IPS DF 6.9 (cell line): ENCODE results near the gene C1orf52.
"Not testable (repeated sequence)": the region's sequence is repeated elsewhere in the genome, so short reads cannot be mapped to it uniquely, and the experiment has no call there.

ENCODE experiments used
- DNase-seq: peaks from one replicate; pipeline ENCODE4 v3.0.0-alpha.2; 2013; ENCODE audit warnings: low read depth, low spot score
- H3K27ac ChIP-seq: one replicate; pipeline ENCODE4 v1.5.1; 2013; ENCODE audit warnings: low read length, control low read depth
- H3K27me3 ChIP-seq: 2 replicates; pipeline ENCODE4 v1.6.1; 2013; ENCODE audit warnings: mild to moderate bottlenecking, low read length; ENCODE audit not compliant: control insufficient read depth, insufficient read depth
- H3K36me3 ChIP-seq: 2 replicates; pipeline ENCODE4 v1.6.1; 2013; ENCODE audit warnings: low read length; ENCODE audit not compliant: control insufficient read depth, insufficient read depth
- H3K4me1 ChIP-seq: 2 replicates; pipeline ENCODE4 v1.6.1; 2013; ENCODE audit warnings: low read length; ENCODE audit not compliant: control insufficient read depth, insufficient read depth
- H3K4me3 ChIP-seq: 2 replicates; pipeline ENCODE4 v1.5.1; 2013; ENCODE audit warnings: mild to moderate bottlenecking, low read length
- H3K9me3 ChIP-seq: 2 replicates; pipeline ENCODE4 v1.6.1; 2013; ENCODE audit warnings: low read length, inconsistent platforms; ENCODE audit not compliant: control insufficient read depth, insufficient read depth
- WGBS: extraction: QIAGEN DNeasy Blood & Tissue Kit; methylation state at CpG from one replicate; pipeline ENCODE4 v1.1.7; 2013; ENCODE audit warnings: mixed read lengths, missing lambda C conversion rate; ENCODE audit not compliant: insufficient read length, insufficient coverage; 5-methylcytosine and 5-hydroxymethylcytosine counted together

C1orf52 gene

GRCh38 chr1:85262985-85263384, 3.5 kb upstream of the C1orf52 start:
- H3K4me1 ChIP-seq, result no peaks in the 10 kb centered on the region
- no peaks in the 10 kb centered on the region for H3K27me3 ChIP-seq
- no peaks in the 10 kb centered on the region for H3K9me3 ChIP-seq
- H3K4me3 ChIP-seq, result no peak overlapping the region
- no peak overlapping the region for H3K27ac ChIP-seq
- DNase-seq, result no peak
- H3K36me3 ChIP-seq, result no peaks in the 10 kb centered on the region

DNA sequence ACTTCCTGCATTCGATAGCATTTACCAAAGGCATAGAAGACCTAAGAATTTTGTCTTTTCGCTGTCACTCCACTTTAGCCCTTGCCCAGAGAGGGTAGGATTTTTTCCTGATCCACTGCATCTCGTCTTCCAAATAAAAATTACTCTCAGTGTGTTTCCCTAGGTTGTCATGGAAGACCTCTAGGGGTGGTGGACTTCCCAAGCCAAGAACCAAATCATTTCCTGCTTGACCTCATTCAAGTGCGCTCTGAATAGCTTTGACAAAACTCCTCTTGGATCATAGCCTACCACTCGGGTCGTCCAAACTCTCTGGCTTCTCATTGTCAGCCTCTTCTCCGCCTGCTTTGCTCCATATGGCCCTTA, 431 bp upstream of the C1orf52 start:
- no peak for DNase-seq
- Histone ChIP-seq H3K27ac (no peak overlapping the region), H3K36me3 (no peaks in the 10 kb centered on the region; the same call in 1 of the 2 replicates), H3K4me3 (no peak overlapping the region), H3K27me3 (no peaks in the 10 kb centered on the region), H3K9me3 (no peaks in the 10 kb centered on the region), H3K4me1 (no peaks in the 10 kb centered on the region)
- WGBS, result no CpG with 5 or more reads among the region's 7 CpGs

- Histone ChIP-seq H3K27me3 (no peaks in the 10 kb centered on the region), H3K9me3 (no peaks in the 10 kb centered on the region), H3K4me1 (no peaks in the 10 kb centered on the region), H3K4me3 (peak overlapping the region; percentile 94), H3K36me3 (no peaks in the 10 kb centered on the region; the same call in 1 of the 2 replicates), H3K27ac (no peak overlapping the region)
- WGBS, result no CpG with 5 or more reads among the region's 19 CpGs
- no peak for DNase-seq
These were observed 835 bp downstream of the C1orf52 start for GRCh38 chr1:85258536-85259117.

GRCh38 chr1:85249042-85249441, 10.4 kb downstream of the C1orf52 start:
- not testable (repeated sequence) for H3K9me3 ChIP-seq, H3K27ac ChIP-seq, H3K27me3 ChIP-seq, H3K36me3 ChIP-seq, H3K4me3 ChIP-seq, H3K4me1 ChIP-seq, DNase-seq
- WGBS, result no CpG with 5 or more reads among the region's 3 CpGs

- no CpG with 5 or more reads among the region's 1 CpG for WGBS
- H3K36me3 ChIP-seq, result no peaks in the 10 kb centered on the region
- H3K27me3 ChIP-seq, result no peaks in the 10 kb centered on the region
- H3K9me3 ChIP-seq, result no peaks in the 10 kb centered on the region
- H3K27ac ChIP-seq, result no peak overlapping the region
- DNase-seq, result no peak
- H3K4me1 ChIP-seq, result no peaks in the 10 kb centered on the region
- no peak overlapping the region for H3K4me3 ChIP-seq
These were observed 13.6 kb downstream of the C1orf52 start for GRCh38 chr1:85245891-85246290.

- no peaks in the 10 kb centered on the region for H3K4me1 ChIP-seq
- H3K27me3 ChIP-seq, result no peaks in the 10 kb centered on the region
- DNase-seq, result no peak
- no peak overlapping the region for H3K27ac ChIP-seq
- H3K36me3 ChIP-seq, result no peaks in the 10 kb centered on the region
- H3K4me3 ChIP-seq, result no peak overlapping the region
- WGBS, result no CpG with 5 or more reads among the region's 1 CpG
- H3K9me3 ChIP-seq, result no peaks in the 10 kb centered on the region
These were observed 14.0 kb downstream of the C1orf52 start for GRCh38 chr1:85245456-85245855.

DNA sequence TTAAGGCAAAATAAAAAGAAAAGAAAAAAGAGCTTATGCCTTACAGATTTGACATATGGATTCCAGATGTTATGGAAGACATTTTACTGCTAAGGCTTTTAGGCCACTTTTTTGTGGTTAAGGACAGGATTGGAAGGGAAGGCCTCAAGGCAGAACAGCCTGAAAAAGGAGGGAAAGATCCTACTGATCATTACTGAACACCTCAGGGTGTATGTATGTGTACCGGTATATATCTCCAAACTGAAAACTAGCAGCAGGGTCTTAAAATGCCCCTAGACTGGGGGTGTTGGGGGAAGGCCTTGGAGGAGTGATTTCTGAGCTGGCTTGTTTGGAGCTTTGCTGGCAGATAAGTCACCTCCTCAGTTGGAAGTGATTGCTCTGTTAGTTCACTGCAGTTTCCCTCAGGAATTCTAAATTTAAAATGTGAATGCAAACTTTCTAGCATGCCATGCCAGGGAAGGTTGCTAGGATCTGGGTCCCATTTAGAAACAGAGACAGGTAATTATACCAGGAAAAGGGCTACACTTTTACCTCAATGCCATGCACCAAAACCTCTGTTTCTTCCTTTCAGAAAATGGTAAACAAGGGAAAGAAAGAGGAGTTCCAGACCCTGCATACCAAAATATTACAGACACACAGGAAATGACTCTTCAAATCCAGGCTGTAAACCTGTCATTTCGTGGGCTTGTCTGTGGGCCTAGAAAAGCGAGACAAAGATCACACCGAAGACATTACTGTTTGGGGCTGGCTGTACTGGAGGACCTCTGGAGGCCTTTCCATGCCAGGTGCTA, 15.0 kb downstream of the C1orf52 start:
- no peaks in the 10 kb centered on the region for H3K9me3 ChIP-seq
- no peak overlapping the region for H3K4me3 ChIP-seq
- H3K27ac ChIP-seq, result no peak overlapping the region
- no peaks in the 10 kb centered on the region for H3K27me3 ChIP-seq
- no peak for DNase-seq
- no peaks in the 10 kb centered on the region for H3K36me3 ChIP-seq
- no peaks in the 10 kb centered on the region for H3K4me1 ChIP-seq
- WGBS, result no CpG with 5 or more reads among the region's 4 CpGs

- H3K9me3 ChIP-seq, result no peaks in the 10 kb centered on the region
- no peaks in the 10 kb centered on the region for H3K27me3 ChIP-seq
- no peak overlapping the region for H3K27ac ChIP-seq
- H3K4me3 ChIP-seq, result no peak overlapping the region
- DNase-seq, result no peak
- no peaks in the 10 kb centered on the region for H3K36me3 ChIP-seq
- no peaks in the 10 kb centered on the region for H3K4me1 ChIP-seq
These were observed 16.1 kb downstream of the C1orf52 start for GRCh38 chr1:85243372-85243771.

DNA sequence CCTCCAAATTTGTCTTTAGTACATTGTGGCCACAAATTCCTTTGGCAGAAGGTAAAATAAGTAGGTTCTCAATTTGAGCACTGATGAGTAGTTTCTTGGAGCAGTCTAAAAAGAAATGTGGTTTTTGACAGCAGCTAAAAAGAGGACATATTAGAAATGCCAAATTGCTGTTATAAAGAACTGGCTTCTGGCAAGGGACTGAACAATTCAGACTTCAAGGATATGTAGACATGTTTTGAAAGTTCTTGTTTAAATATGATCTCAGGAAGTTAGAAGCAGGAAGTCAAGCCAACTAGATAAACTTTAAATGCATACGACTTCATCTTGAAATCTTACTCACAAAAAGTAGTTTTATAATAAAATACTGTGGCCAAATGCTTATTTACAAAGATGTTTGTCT, 18.8 kb downstream of the C1orf52 start:
- Histone ChIP-seq H3K9me3 (no peaks in the 10 kb centered on the region), H3K4me3 (no peak overlapping the region), H3K36me3 (no peaks in the 10 kb centered on the region), H3K27me3 (no peaks in the 10 kb centered on the region), H3K4me1 (no peaks in the 10 kb centered on the region), H3K27ac (no peak overlapping the region)
- no CpG with 5 or more reads among the region's 1 CpG for WGBS
- no peak for DNase-seq

DNA sequence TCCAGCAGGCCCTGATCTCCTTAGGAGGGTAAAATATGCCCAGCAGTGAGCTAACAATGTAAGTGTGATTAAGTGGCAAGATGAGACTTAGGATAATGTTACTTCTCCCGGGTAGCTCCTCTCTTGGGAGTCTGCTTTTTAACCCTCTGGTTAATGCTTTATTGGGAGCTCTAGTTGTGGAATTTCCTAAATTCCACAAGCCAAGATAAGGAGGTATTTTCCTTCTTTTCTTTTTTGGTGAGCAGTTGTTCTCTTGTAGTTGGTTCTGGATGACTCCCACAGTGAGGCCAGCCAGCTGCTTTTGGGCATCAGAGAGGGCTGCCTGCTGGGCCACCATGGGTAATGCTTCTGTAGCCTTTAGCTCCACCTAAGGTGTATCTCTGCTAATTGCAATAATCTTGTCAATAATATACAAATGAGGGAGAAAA, 19.3 kb downstream of the C1orf52 start:
- no peak overlapping the region for H3K27ac ChIP-seq
- DNase-seq, result no peak

DNA sequence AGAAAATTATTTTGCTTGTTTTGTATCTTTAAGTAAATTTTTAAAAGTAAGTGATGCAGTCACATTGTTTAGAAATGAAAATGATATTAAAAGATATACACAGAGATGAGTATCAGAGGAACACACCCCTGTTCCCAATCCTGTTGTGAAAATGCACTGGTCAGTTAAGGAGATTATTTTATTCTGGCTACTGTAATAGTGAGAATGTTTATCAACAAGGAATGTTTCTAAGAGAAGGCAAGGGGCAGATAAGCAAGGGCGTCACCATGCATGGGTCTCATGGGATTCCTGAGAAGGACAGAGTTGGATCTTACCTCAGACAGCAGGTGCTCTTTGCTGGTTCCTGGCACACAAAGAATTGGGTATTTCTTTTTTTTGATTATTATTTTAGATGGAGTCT, 21.8 kb downstream of the C1orf52 start:
- Histone ChIP-seq H3K4me3 (no peak overlapping the region), H3K27me3 (no peaks in the 10 kb centered on the region), H3K9me3 (no peaks in the 10 kb centered on the region), H3K4me1 (no peaks in the 10 kb centered on the region), H3K36me3 (no peaks in the 10 kb centered on the region), H3K27ac (no peak overlapping the region)
- no peak for DNase-seq
- no CpG with 5 or more reads among the region's 1 CpG for WGBS

More for the DNA sequence above, 19.3 kb downstream of the C1orf52 start:
- Histone ChIP-seq H3K9me3 (no peaks in the 10 kb centered on the region), H3K27me3 (no peaks in the 10 kb centered on the region), H3K4me3 (no peak overlapping the region), H3K36me3 (no peaks in the 10 kb centered on the region), H3K4me1 (no peaks in the 10 kb centered on the region)
- WGBS, result no CpG with 5 or more reads among the region's 1 CpG
